GM12878 (cell line): ENCODE results near the gene MRPL2. TPM values are rescaled to one million over a fixed set of nuclear protein-coding genes. Genes with fewer than 3 reads are reported as not detected.
A peak's percentile ranks its signal among the peaks of the same experiment; 100 is the strongest.

Experiments
- CHD1 ChIP-seq: IDR thresholded peaks from 2 replicates; pipeline ENCODE4 v1.6.1; 2012; ENCODE audit warnings: low read depth, low read length, improper control_type of control experiment
- CHD2 ChIP-seq: IDR thresholded peaks from 2 replicates; pipeline ENCODE4 v1.6.1; 2011; ENCODE audit warnings: low read depth, low read length, improper control_type of control experiment, borderline replicate concordance
- CHD4 ChIP-seq: fragments of 200-600 bp; sonication (generic); IDR thresholded peaks from 2 replicates; pipeline ENCODE4 v1.6.1; 2016; ENCODE audit warnings: mild to moderate bottlenecking
- CREM ChIP-seq: IDR thresholded peaks from 2 replicates; pipeline ENCODE4 v1.6.1; 2014; ENCODE audit warnings: antibody characterized with exemption, low read depth
- KAT2A ChIP-seq: conservative IDR thresholded peaks from 2 replicates; pipeline ENCODE4 v1.6.1; 2011; ENCODE audit warnings: low read depth, low read length; ENCODE audit not compliant: control insufficient read depth
- KLF5 ChIP-seq: fragments of 450-650 bp; IDR thresholded peaks from 2 replicates; pipeline ENCODE4 v1.6.1; 2014; ENCODE audit warnings: mild to moderate bottlenecking; ENCODE audit not compliant: partially characterized antibody
- POLR2AphosphoS5 ChIP-seq: IDR thresholded peaks from 2 replicates; pipeline ENCODE4 v1.6.1; 2011; ENCODE audit warnings: mild to moderate bottlenecking, low read length, inconsistent platforms
- SMC3 ChIP-seq: IDR thresholded peaks from 2 replicates; pipeline ENCODE4 v1.6.1; 2011; ENCODE audit warnings: low read length, improper control_type of control experiment, borderline replicate concordance
- SRF ChIP-seq, 2 experiments: IDR thresholded peaks; 2 replicates each; pipeline ENCODE4 v1.6.1; 2011; ENCODE audit warnings: low read depth in 2 of 2, low read length in 2 of 2, mild to moderate bottlenecking in 1 of 2, moderate library complexity in 1 of 2
- TAF1 ChIP-seq: IDR thresholded peaks from 2 replicates; pipeline ENCODE4 v1.6.1; 2011; ENCODE audit warnings: mild to moderate bottlenecking, low read depth, low read length, borderline replicate concordance
- ZNF24 ChIP-seq: fragments of 450-650 bp; IDR thresholded peaks from 2 replicates; pipeline ENCODE4 v1.6.1; 2017; ENCODE audit warnings: antibody characterized with exemption, mild to moderate bottlenecking
- ZNF384 ChIP-seq: IDR thresholded peaks from 2 replicates; pipeline ENCODE4 v1.6.1; 2012; ENCODE audit warnings: low read depth, mild to moderate bottlenecking, low read length, improper control_type of control experiment, borderline replicate concordance
- ZZZ3 ChIP-seq: IDR thresholded peaks from 2 replicates; pipeline ENCODE4 v1.6.1; 2011; ENCODE audit warnings: low read depth; ENCODE audit not compliant: control insufficient read depth, insufficient read length
- polyA plus RNA-seq, 11 experiments: library from polyadenylated mRNA; depleted of rRNA in 4 of 11; unstranded in 6 of 11; stranded (reverse) in 5 of 11; fragments of >200 nt; fragmentation: Nextera tagmentation in 4 of 11; fragmentation: Illumina TruSeq in 1 of 11; extraction: Ambion mirVana in 4 of 11; extraction: Trizol in 1 of 11; gene quantifications; 1 replicate in 1 of 11; 2 replicates in 10 of 11; pipeline versions ENCODE4 v1.2.1 to v1.2.3, GENCODE V29; 2011 to 2016; ENCODE audit warnings: inconsistent platforms in 2 of 11, missing spikeins in 2 of 11, low read depth in 1 of 11
- total RNA-seq, 4 experiments: library from RNA; depleted of rRNA in 3 of 4; stranded (reverse); fragments of >200 nt in 3 of 4; fragmentation: Illumina TruSeq in 1 of 4; extraction: Trizol in 1 of 4; gene quantifications; 2 replicates each; pipeline versions ENCODE4 v1.2.1 to v1.2.3, GENCODE V29; 2013 to 2021
- TF ChIP-seq, protein P1 (sequence below): IDR thresholded peaks from 2 replicates; pipeline ENCODE4 v1.6.1; 2012; ENCODE audit warnings: improper control_type of control experiment, low read depth, low read length; ENCODE audit not compliant: insufficient replicate concordance
- TF ChIP-seq, protein P2 (sequence below): fragments of 450-650 bp; IDR thresholded peaks from 2 replicates; pipeline ENCODE4 v1.6.1; 2018; ENCODE audit warnings: mild to moderate bottlenecking, low read depth, moderate library complexity; ENCODE audit not compliant: partially characterized antibody
- TF ChIP-seq, protein P3 (sequence below): fragments of 450-650 bp; IDR thresholded peaks from 2 replicates; pipeline ENCODE4 v1.6.1; 2017; ENCODE audit warnings: antibody characterized with exemption, mild to moderate bottlenecking, moderate library complexity
- TF ChIP-seq, protein P4 (sequence below): IDR thresholded peaks from 2 replicates; pipeline ENCODE4 v1.6.1; 2012; ENCODE audit warnings: low read depth, low read length, improper control_type of control experiment

Gene MRPL2
- total and polyA plus RNA-seq, 10 of the 15 experiments (the other 5 are each of a cell fraction or from before 2014, with no cell fraction given) = 29.7 to 125 (median 50.2) TPM

GRCh38 chr6:43053545-43054205 lies 5.6 kb downstream of the MRPL2 start, which contains the start of gene CUL7 (continued):
- TF ChIP-seq CREM = peak; percentile 41; the same call in 1 of the 2 replicates
- TF ChIP-seq, protein P1, sequence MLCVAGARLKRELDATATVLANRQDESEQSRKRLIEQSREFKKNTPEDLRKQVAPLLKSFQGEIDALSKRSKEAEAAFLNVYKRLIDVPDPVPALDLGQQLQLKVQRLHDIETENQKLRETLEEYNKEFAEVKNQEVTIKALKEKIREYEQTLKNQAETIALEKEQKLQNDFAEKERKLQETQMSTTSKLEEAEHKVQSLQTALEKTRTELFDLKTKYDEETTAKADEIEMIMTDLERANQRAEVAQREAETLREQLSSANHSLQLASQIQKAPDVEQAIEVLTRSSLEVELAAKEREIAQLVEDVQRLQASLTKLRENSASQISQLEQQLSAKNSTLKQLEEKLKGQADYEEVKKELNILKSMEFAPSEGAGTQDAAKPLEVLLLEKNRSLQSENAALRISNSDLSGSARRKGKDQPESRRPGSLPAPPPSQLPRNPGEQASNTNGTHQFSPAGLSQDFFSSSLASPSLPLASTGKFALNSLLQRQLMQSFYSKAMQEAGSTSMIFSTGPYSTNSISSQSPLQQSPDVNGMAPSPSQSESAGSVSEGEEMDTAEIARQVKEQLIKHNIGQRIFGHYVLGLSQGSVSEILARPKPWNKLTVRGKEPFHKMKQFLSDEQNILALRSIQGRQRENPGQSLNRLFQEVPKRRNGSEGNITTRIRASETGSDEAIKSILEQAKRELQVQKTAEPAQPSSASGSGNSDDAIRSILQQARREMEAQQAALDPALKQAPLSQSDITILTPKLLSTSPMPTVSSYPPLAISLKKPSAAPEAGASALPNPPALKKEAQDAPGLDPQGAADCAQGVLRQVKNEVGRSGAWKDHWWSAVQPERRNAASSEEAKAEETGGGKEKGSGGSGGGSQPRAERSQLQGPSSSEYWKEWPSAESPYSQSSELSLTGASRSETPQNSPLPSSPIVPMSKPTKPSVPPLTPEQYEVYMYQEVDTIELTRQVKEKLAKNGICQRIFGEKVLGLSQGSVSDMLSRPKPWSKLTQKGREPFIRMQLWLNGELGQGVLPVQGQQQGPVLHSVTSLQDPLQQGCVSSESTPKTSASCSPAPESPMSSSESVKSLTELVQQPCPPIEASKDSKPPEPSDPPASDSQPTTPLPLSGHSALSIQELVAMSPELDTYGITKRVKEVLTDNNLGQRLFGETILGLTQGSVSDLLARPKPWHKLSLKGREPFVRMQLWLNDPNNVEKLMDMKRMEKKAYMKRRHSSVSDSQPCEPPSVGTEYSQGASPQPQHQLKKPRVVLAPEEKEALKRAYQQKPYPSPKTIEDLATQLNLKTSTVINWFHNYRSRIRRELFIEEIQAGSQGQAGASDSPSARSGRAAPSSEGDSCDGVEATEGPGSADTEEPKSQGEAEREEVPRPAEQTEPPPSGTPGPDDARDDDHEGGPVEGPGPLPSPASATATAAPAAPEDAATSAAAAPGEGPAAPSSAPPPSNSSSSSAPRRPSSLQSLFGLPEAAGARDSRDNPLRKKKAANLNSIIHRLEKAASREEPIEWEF = no peak
- TF ChIP-seq CHD1 = no peak
- no peak for TF ChIP-seq ZNF24
- TF ChIP-seq TAF1 = peak; percentile 79; the same call in 1 of the 2 replicates
- no peak for TF ChIP-seq SRF (IDR thresholded peaks at IDR 0.05; ENCODE audit: low read depth in 2 of 2, low read length in 2 of 2)
- TF ChIP-seq, protein P2, sequence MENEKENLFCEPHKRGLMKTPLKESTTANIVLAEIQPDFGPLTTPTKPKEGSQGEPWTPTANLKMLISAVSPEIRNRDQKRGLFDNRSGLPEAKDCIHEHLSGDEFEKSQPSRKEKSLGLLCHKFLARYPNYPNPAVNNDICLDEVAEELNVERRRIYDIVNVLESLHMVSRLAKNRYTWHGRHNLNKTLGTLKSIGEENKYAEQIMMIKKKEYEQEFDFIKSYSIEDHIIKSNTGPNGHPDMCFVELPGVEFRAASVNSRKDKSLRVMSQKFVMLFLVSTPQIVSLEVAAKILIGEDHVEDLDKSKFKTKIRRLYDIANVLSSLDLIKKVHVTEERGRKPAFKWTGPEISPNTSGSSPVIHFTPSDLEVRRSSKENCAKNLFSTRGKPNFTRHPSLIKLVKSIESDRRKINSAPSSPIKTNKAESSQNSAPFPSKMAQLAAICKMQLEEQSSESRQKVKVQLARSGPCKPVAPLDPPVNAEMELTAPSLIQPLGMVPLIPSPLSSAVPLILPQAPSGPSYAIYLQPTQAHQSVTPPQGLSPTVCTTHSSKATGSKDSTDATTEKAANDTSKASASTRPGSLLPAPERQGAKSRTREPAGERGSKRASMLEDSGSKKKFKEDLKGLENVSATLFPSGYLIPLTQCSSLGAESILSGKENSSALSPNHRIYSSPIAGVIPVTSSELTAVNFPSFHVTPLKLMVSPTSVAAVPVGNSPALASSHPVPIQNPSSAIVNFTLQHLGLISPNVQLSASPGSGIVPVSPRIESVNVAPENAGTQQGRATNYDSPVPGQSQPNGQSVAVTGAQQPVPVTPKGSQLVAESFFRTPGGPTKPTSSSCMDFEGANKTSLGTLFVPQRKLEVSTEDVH = peak; percentile 78
- TF ChIP-seq, protein P3, sequence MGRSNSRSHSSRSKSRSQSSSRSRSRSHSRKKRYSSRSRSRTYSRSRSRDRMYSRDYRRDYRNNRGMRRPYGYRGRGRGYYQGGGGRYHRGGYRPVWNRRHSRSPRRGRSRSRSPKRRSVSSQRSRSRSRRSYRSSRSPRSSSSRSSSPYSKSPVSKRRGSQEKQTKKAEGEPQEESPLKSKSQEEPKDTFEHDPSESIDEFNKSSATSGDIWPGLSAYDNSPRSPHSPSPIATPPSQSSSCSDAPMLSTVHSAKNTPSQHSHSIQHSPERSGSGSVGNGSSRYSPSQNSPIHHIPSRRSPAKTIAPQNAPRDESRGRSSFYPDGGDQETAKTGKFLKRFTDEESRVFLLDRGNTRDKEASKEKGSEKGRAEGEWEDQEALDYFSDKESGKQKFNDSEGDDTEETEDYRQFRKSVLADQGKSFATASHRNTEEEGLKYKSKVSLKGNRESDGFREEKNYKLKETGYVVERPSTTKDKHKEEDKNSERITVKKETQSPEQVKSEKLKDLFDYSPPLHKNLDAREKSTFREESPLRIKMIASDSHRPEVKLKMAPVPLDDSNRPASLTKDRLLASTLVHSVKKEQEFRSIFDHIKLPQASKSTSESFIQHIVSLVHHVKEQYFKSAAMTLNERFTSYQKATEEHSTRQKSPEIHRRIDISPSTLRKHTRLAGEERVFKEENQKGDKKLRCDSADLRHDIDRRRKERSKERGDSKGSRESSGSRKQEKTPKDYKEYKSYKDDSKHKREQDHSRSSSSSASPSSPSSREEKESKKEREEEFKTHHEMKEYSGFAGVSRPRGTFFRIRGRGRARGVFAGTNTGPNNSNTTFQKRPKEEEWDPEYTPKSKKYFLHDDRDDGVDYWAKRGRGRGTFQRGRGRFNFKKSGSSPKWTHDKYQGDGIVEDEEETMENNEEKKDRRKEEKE = no peak
- TF ChIP-seq CHD2 = 0 out of 2 replicates have a peak, but pooled peaks have one; percentile 14
- no peak for TF ChIP-seq KAT2A
- no peak for TF ChIP-seq ZNF384
- 0 out of 2 replicates have a peak, but pooled peaks have one; percentile 2 for TF ChIP-seq SMC3
- no peak for TF ChIP-seq CHD4
- no peak for TF ChIP-seq ZZZ3
- TF ChIP-seq, protein P4, sequence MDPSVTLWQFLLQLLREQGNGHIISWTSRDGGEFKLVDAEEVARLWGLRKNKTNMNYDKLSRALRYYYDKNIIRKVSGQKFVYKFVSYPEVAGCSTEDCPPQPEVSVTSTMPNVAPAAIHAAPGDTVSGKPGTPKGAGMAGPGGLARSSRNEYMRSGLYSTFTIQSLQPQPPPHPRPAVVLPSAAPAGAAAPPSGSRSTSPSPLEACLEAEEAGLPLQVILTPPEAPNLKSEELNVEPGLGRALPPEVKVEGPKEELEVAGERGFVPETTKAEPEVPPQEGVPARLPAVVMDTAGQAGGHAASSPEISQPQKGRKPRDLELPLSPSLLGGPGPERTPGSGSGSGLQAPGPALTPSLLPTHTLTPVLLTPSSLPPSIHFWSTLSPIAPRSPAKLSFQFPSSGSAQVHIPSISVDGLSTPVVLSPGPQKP = no peak
- peak; percentile 93 for TF ChIP-seq POLR2AphosphoS5
- no peak for TF ChIP-seq KLF5
